Measurements from ENCODE around the gene SUPT3H.
A peak's percentile ranks its signal among the peaks of the same experiment; 100 is the strongest.

SUPT3H gene

GRCh38 chr6:45253453-45253852 lies 124.3 kb downstream of the SUPT3H start:
- Mint-ChIP-seq H3K36me3 (ENCODE audit: low read depth) (peaks cover 13% of the 10 kb centered on the region), H3K9me3 (no peaks in the 10 kb centered on the region), H3K4me3 (no peak overlapping the region), H3K4me1 (peaks cover 49% of the 10 kb centered on the region), H3K27me3 (ENCODE audit: low read depth, poor library complexity) (peaks cover 3% of the 10 kb centered on the region), H3K27ac (peak overlapping the region; percentile 74)
- TF ChIP-seq CTCF (IDR thresholded peaks at IDR 0.05), result no peak
- DNase-seq, result no peak

GRCh38 chr6:45231660-45232059 lies 146.1 kb downstream of the SUPT3H start:
- H3K4me3 Mint-ChIP-seq, result no peak overlapping the region
- peaks cover 38% of the 10 kb centered on the region for H3K9me3 Mint-ChIP-seq
- H3K27ac Mint-ChIP-seq, result no peak overlapping the region
- TF ChIP-seq CTCF (IDR thresholded peaks at IDR 0.05), result no peak
- H3K4me1 Mint-ChIP-seq, result no peaks in the 10 kb centered on the region
- peaks cover 43% of the 10 kb centered on the region for H3K36me3 Mint-ChIP-seq (ENCODE audit: low read depth)
- DNase-seq, result no peak
- H3K27me3 Mint-ChIP-seq (ENCODE audit: low read depth, poor library complexity), result no peaks in the 10 kb centered on the region

- no peak overlapping the region for H3K27ac Mint-ChIP-seq
- H3K36me3 Mint-ChIP-seq (ENCODE audit: low read depth), result peaks cover 34% of the 10 kb centered on the region
- peaks cover 30% of the 10 kb centered on the region for H3K9me3 Mint-ChIP-seq
- H3K4me3 Mint-ChIP-seq, result no peak overlapping the region
- H3K4me1 Mint-ChIP-seq, result no peaks in the 10 kb centered on the region
- DNase-seq, result no peak
- no peaks in the 10 kb centered on the region for H3K27me3 Mint-ChIP-seq (ENCODE audit: low read depth, poor library complexity)
- no peak for TF ChIP-seq CTCF (IDR thresholded peaks at IDR 0.05)
These were observed 148.3 kb downstream of the SUPT3H start for GRCh38 chr6:45229416-45229815.

- no peak for TF ChIP-seq CTCF (IDR thresholded peaks at IDR 0.05)
- H3K27me3 Mint-ChIP-seq (ENCODE audit: low read depth, poor library complexity), result no peaks in the 10 kb centered on the region
- no peak overlapping the region for H3K4me3 Mint-ChIP-seq
- DNase-seq, result no peak
- H3K9me3 Mint-ChIP-seq, result peaks cover 4% of the 10 kb centered on the region
- H3K27ac Mint-ChIP-seq, result no peak overlapping the region
- H3K4me1 Mint-ChIP-seq, result no peaks in the 10 kb centered on the region
- H3K36me3 Mint-ChIP-seq (ENCODE audit: low read depth), result peaks cover 4% of the 10 kb centered on the region
These were observed 151.7 kb downstream of the SUPT3H start for GRCh38 chr6:45226081-45226480.

- no peak overlapping the region for H3K4me3 Mint-ChIP-seq
These were observed 155.4 kb downstream of the SUPT3H start for GRCh38 chr6:45222380-45222779.

More at GRCh38 chr6:45222380-45222779, 155.4 kb downstream of the SUPT3H start:
- Mint-ChIP-seq H3K27me3 (ENCODE audit: low read depth, poor library complexity) (no peaks in the 10 kb centered on the region), H3K4me1 (no peaks in the 10 kb centered on the region), H3K27ac (no peak overlapping the region), H3K36me3 (ENCODE audit: low read depth) (peaks cover 15% of the 10 kb centered on the region), H3K9me3 (peaks cover 9% of the 10 kb centered on the region)
- DNase-seq, result no peak
- no peak for TF ChIP-seq CTCF (IDR thresholded peaks at IDR 0.05)
